Stimulated activated CD4-positive, alpha-beta T cell treated with anti-CD3 and anti-CD28 coated beads, Interleukin-1b, Interleukin-23, amount 100 ng/mL, for 24 hours (primary cell): Measurements from ENCODE around the gene TTC36.
A peak's percentile ranks its signal among the peaks of the same experiment; 100 is the strongest.
"Not testable (repeated sequence)": the region's sequence is repeated elsewhere in the genome, so short reads cannot be mapped to it uniquely, and the experiment has no call there.

Source experiments
- DNase-seq, 4 experiments: peaks; one replicate each; pipeline ENCODE4 v3.0.0-alpha.2; 2020; ENCODE audit warnings: low read depth in 4 of 4, low spot score in 1 of 4

The TTC36 gene

DNA sequence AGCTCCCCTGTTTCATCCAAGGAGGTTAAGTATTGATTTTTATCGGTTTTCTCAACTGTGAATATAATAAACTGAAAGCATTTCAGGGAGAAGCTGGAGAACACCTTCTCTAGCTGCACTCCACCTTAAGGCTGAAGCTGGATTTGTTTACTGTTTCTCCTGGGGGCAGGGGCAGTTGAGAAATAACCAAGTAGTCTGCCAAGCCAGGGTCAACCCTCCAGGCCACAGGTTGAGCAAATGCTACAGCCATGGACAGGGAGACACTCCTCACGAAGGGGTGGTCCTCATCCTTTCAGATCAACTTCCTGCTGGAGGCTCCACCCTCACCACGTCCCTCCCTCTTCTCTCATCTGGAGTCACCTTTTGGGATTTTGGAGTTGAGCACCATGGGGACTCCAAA, at the start of gene TTC36:
TSS of gene TTC36 (plus strand) at position 366 of the 400 bp plus-strand sequence. CDS start at position 387, 21 bp downstream.
- no peak for DNase-seq

- DNase-seq = not testable (repeated sequence)
Measured at GRCh38 chr11:118481238-118481637, 46.0 kb upstream of the TTC36 start.

GRCh38 chr11:118484405-118484804, 42.9 kb upstream of the TTC36 start:
- DNase-seq = no peak

DNA sequence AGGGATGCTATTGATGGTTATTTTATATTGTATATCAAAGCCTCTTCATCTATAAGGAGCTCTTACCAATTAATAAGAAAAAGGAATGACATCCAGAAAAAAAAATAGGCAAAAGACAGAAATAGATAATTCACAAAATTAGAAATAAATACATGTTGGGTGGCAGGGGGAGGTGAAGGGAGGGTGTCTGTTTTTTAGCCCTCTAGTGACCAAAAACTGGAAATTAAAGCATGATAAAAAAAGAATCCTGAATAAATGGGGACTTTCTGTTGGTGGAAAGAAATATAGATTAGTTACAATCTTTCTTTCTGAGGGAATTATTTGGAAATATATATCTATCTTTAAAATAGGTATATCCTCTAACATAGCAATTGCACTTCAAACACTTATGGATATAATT, 42.0 kb upstream of the TTC36 start:
- DNase-seq = no peak

- peak; percentile 57 to 69 (median 63) for DNase-seq
Measured at GRCh38 chr11:118488480-118489109, 38.7 kb upstream of the TTC36 start.

DNA sequence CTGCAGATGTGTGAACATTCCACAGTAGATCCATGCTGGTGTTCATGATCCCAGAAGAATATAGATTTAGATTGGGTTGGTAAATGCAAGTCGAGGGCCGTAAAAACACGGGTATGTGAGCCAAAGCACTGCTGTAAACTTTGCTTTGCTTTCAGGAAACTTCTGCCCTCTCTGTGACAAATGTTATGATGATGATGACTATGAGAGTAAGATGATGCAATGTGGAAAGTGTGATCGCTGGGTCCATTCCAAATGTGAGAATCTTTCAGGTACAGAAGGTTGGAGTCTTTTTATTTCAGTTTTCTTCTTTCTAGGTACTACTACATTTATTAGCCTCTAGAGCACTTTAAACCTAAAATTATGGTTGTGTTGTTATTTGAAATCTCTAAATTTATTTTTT, 36.2 kb upstream of the TTC36 start:
- no peak for DNase-seq

GRCh38 chr11:118497831-118498230, 29.4 kb upstream of the TTC36 start:
- DNase-seq = no peak

- DNase-seq = no peak
Measured at GRCh38 chr11:118503216-118503615, 24.1 kb upstream of the TTC36 start.

GRCh38 chr11:118511601-118512000, 15.7 kb upstream of the TTC36 start:
- no peak for DNase-seq

- no peak for DNase-seq
Measured at GRCh38 chr11:118514103-118514502, 13.2 kb upstream of the TTC36 start.

DNA sequence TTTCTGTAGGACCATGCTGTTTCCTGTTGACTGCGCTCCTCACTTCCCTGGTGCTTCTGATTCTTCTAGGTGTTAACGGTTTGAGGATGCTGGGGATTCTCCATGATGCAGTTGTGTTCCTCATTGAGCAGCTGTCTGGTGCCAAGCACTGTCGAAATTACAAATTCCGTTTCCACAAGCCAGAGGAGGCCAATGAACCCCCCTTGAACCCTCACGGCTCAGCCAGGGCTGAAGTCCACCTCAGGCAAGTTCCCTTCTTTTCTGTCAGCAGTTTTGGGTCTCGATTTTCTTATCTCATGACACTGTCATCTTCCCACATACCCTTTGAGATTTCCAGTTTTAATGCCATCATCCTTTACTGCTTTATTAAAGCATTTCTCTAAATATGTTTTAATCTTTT, 7.7 kb upstream of the TTC36 start:
- DNase-seq = no peak

DNA sequence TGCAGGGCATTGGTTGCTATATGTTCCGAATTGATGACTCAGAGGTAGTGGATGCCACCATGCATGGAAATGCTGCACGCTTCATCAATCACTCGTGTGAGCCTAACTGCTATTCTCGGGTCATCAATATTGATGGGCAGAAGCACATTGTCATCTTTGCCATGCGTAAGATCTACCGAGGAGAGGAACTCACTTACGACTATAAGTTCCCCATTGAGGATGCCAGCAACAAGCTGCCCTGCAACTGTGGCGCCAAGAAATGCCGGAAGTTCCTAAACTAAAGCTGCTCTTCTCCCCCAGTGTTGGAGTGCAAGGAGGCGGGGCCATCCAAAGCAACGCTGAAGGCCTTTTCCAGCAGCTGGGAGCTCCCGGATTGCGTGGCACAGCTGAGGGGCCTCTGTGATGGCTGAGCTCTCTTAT, 5.4 kb upstream of the TTC36 start:
- DNase-seq = no peak

DNA sequence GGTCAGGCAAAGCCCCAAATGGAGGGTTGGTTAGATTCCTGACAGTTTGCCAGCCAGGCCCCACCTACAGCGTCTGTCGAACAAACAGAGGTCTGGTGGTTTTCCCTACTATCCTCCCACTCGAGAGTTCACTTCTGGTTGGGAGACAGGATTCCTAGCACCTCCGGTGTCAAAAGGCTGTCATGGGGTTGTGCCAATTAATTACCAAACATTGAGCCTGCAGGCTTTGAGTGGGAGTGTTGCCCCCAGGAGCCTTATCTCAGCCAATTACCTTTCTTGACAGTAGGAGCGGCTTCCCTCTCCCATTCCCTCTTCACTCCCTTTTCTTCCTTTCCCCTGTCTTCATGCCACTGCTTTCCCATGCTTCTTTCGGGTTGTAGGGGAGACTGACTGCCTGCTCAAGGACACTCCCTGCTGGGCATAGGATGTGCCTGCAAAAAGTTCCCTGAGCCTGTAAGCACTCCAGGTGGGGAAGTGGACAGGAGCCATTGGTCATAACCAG, 4.7 kb upstream of the TTC36 start:
- no peak for DNase-seq

GRCh38 chr11:118524356-118524755, 2.9 kb upstream of the TTC36 start:
- DNase-seq = no peak

- no peak for DNase-seq
Measured at GRCh38 chr11:118524757-118525470, 2.4 kb upstream of the TTC36 start.

DNA sequence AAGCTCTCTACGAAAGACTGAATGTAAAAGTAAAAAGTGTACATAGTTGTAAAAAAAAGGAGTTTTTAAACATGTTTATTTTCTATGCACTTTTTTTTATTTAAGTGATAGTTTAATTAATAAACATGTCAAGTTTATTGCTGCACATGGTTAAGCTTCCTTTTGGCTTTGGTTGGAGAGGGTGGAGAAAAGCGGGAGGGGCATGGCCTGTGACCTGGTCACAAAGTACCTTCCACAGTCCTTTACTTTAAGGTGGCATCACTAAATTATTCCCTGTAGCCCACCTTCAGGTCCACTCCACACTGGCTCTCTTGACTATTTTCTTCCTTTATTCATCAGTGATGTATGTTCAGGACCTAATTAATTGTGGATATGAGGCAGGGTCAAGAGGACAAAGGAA, 586 bp upstream of the TTC36 start:
- DNase-seq = no peak

GRCh38 chr11:118528511-118528910, 1.2 kb downstream of the TTC36 start:
- DNase-seq = no peak

GRCh38 chr11:118529584-118530175, 2.4 kb downstream of the TTC36 start:
- DNase-seq = no peak

DNA sequence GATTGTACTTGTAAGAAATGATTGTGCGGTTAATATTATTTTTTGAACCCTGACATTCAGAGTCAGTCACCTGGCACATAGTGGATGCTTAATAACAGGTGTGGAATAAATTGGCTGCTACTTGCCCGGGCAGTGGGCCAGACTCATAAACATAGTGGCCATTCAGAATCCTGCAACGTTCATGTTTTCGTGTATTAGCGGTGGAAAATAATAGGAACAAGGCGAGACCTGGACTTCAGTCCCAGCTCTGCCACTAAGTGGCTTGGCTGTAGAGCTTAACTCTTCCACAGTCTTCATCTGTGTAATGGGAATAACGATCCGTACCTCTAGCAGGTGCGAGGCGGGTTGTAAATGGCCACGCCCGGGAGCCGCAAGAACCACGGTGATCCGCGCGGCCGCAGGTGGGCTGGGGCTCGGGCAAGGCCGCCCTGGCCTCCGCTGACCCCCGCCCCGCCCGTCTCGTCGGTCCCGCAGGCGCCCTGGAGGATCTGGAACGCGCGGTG, 3.0 kb downstream of the TTC36 start:
- DNase-seq = no peak

DNA sequence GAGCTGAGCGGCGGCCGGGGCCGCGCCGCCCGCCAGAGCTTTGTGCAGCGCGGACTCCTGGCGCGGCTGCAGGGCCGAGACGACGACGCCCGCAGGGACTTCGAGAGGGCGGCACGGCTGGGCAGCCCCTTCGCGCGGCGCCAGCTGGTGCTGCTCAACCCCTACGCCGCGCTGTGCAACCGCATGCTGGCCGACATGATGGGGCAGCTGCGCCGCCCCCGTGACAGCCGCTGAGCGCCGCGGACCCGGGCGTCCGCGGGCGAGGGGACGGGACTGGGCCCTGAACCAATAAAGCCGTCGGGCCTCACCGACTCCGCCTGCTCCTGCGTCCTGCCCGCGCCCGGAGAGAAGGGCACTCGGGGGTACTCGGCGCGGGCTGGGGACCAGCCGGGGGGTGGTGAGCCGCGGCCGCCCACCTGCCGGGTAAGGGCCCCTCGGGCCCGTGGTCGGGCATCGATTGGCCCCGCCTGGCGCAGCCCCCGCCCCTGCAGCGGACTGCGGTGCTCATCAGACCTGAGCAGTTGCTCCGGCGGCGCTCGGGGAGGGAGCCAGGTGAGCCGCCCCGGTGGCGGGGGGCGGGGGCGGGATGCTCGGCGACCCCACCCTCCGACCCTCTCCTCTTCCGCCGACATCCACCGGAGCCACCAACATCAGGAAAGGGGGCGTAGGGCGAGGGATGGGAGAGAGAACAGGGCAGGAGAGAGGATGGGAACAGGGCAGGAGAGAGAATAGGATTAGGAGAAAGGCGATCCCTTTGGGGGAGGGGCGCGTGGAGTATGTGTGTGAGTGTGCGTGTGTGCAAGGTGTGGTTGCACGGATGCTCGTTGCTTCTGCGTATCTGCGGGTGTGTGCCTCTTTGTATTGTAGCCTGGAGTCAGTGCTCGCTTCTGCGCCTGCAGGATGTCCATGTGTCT, 3.7 kb downstream of the TTC36 start, which contains the start of gene TMEM25:
TSS of gene TMEM25 (plus strand) at position 510 of the 914 bp plus-strand sequence. CDS start 610 bp downstream, outside the sequence.
- DNase-seq = peak; percentile 45 to 75 (median 60)

- no peak for DNase-seq
Measured at GRCh38 chr11:118531597-118532084, 4.4 kb downstream of the TTC36 start.
